H1 (cell line): ENCODE measurements around the gene TADA3. TPM values are rescaled to one million over a fixed set of nuclear protein-coding genes. Genes with fewer than 3 reads are reported as not detected.

Experiments used
- CTCF ChIA-PET: fragments of 300-600 bp; sonication (Branson Sonifier 250); formaldehyde crosslinking; loops from one replicate; lab custom pipeline; 2021; ENCODE audit not compliant: partially characterized antibody; lab: Charles Lee
- POLR2A ChIA-PET: fragments of 300-600 bp; sonication (Branson Sonifier 250); formaldehyde crosslinking; loops from one replicate; lab custom pipeline; 2021; ENCODE audit warnings: inconsistent platforms; ENCODE audit not compliant: partially characterized antibody; lab: Charles Lee
- DNase-seq, 2 experiments: peaks; one replicate each; pipeline versions ENCODE4 v3.0.0 to v3.0.0-alpha.2; 2010 to 2022; ENCODE audit warnings: low spot score in 2 of 2, low read depth in 1 of 2, mixed read lengths in 1 of 2
- FAIRE-seq: peaks from 2 replicates; lab custom pipeline; 2011; peaks lifted over from hg19 to GRCh38; lab: Jason Lieb, UNC
- H2AFZ ChIP-seq: 2 replicates; pipeline ENCODE4 v1.8.1; 2012; ENCODE audit warnings: low read length, inconsistent platforms
- H2AK5ac ChIP-seq: 2 replicates; pipeline ENCODE4 v1.6.1; 2013; ENCODE audit warnings: low read depth, low read length
- H2BK120ac ChIP-seq: replicated peaks from 2 replicates; pipeline ENCODE3; 2013; ENCODE audit warnings: low read depth, low read length, inconsistent platforms
- H2BK12ac ChIP-seq: 2 replicates; pipeline ENCODE4 v1.6.1; 2013; ENCODE audit warnings: low read depth, low read length
- H2BK15ac ChIP-seq: 2 replicates; pipeline ENCODE4 v1.6.1; 2013; ENCODE audit warnings: low read length
- H2BK20ac ChIP-seq: 2 replicates; pipeline ENCODE4 v1.6.1; 2013; ENCODE audit warnings: low read length
- H2BK5ac ChIP-seq: 2 replicates; pipeline ENCODE4 v1.6.1; 2013; ENCODE audit warnings: low read depth, low read length
- H3K14ac ChIP-seq: 2 replicates; pipeline ENCODE4 v1.6.1; 2013; ENCODE audit warnings: inconsistent platforms; ENCODE audit not compliant: insufficient read length
- H3K18ac ChIP-seq: 2 replicates; pipeline ENCODE4 v1.6.1; 2013; ENCODE audit warnings: low read length; ENCODE audit errors: extremely low read depth
- H3K23ac ChIP-seq: 2 replicates; pipeline ENCODE4 v1.6.1; 2013; ENCODE audit warnings: inconsistent platforms; ENCODE audit not compliant: insufficient read length
- H3K23me2 ChIP-seq: 2 replicates; pipeline ENCODE4 v1.6.1; 2013; ENCODE audit warnings: low read depth, low read length
- H3K27ac ChIP-seq: 2 replicates; pipeline ENCODE4 v1.6.1; 2011; ENCODE audit warnings: low read depth, low read length, inconsistent platforms
- H3K27me3 ChIP-seq, 4 experiments: replicated peaks in 1 of 4; 1 replicate in 1 of 4; 2 replicates in 3 of 4; pipeline versions ENCODE4 v1.6.1 to v1.8.1; 2011 to 2013; ENCODE audit warnings: low read length in 3 of 4, mild to moderate bottlenecking in 3 of 4, inconsistent platforms in 2 of 4, mixed read lengths in 2 of 4, moderate library complexity in 1 of 4; ENCODE audit not compliant: control insufficient read depth in 3 of 4, insufficient read depth in 3 of 4; ENCODE audit errors: extremely low read depth in 1 of 4
- H3K36me3 ChIP-seq, 4 experiments: 2 replicates each; pipeline versions ENCODE4 v1.6.1 to v1.8.1; 2011 to 2013; ENCODE audit warnings: mild to moderate bottlenecking in 4 of 4, low read length in 3 of 4, moderate library complexity in 2 of 4, control low read depth in 1 of 4, inconsistent platforms in 1 of 4; ENCODE audit not compliant: insufficient read depth in 4 of 4, control insufficient read depth in 2 of 4
- H3K4ac ChIP-seq: replicated peaks from 2 replicates; pipeline ENCODE3; 2013; ENCODE audit warnings: low read length, low read depth, mixed read lengths, inconsistent platforms; ENCODE audit not compliant: insufficient read length
- H3K4me1 ChIP-seq, 4 experiments: replicated peaks in 1 of 4; 1 replicate in 1 of 4; 2 replicates in 3 of 4; pipeline versions ENCODE4 v1.6.1 to v1.8.1; 2011 to 2013; ENCODE audit warnings: low read length in 3 of 4, inconsistent platforms in 2 of 4, mixed read lengths in 1 of 4; ENCODE audit not compliant: insufficient read depth in 4 of 4, control insufficient read depth in 3 of 4
- H3K4me2 ChIP-seq, 2 experiments: 2 replicates each; pipeline versions ENCODE4 v1.6.1 to v1.8.1; 2011 to 2013; ENCODE audit warnings: low read depth in 2 of 2, low read length in 2 of 2, control low read depth in 1 of 2, inconsistent platforms in 1 of 2, mild to moderate bottlenecking in 1 of 2; ENCODE audit not compliant: insufficient read depth in 1 of 2
- H3K4me3 ChIP-seq, 4 experiments: fragments of 200-600, 300-600 bp in 1 of 4; sonication (generic), shearing (Covaris generic), sonication (Bioruptor Twin) in 1 of 4; 2 replicates each; pipeline versions ENCODE4 v1.5.1 to v1.8.1; 2011 to 2016; ENCODE audit warnings: low read length in 4 of 4, low read depth in 3 of 4, control low read depth in 2 of 4, inconsistent platforms in 2 of 4, mild to moderate bottlenecking in 2 of 4, mixed read lengths in 1 of 4, moderate library complexity in 1 of 4; ENCODE audit not compliant: insufficient read depth in 2 of 4; ENCODE audit errors: extremely low read depth in 1 of 4
- H3K56ac ChIP-seq: replicated peaks from 2 replicates; pipeline ENCODE3; 2013; ENCODE audit warnings: low read depth, mild to moderate bottlenecking, mixed read lengths, low read length, inconsistent platforms; ENCODE audit not compliant: insufficient read length
- H3K79me1 ChIP-seq: 2 replicates; pipeline ENCODE4 v1.6.1; 2013; ENCODE audit warnings: low read depth, low read length, control low read depth
- H3K79me2 ChIP-seq, 2 experiments: 2 replicates each; pipeline versions ENCODE4 v1.6.1 to v1.8.1; 2012 to 2013; ENCODE audit warnings: low read length in 2 of 2, mild to moderate bottlenecking in 2 of 2, inconsistent platforms in 1 of 2; ENCODE audit not compliant: insufficient read depth in 2 of 2, control insufficient read depth in 1 of 2
- H3K9ac ChIP-seq, 4 experiments: replicated peaks in 1 of 4; 1 replicate in 1 of 4; 2 replicates in 3 of 4; pipeline versions ENCODE4 v1.6.1 to v1.8.1; 2011 to 2013; ENCODE audit warnings: low read depth in 3 of 4, low read length in 3 of 4, control low read depth in 2 of 4, mild to moderate bottlenecking in 2 of 4, moderate library complexity in 2 of 4, inconsistent platforms in 1 of 4; ENCODE audit errors: extremely low read depth in 1 of 4
- H3K9me3 ChIP-seq, 2 experiments: 2 replicates each; pipeline versions ENCODE4 v1.6.1 to v1.8.1; 2012 to 2013; ENCODE audit warnings: mild to moderate bottlenecking in 2 of 2, moderate library complexity in 2 of 2, control low read depth in 1 of 2, inconsistent platforms in 1 of 2, low read depth in 1 of 2, low read length in 1 of 2, mixed read lengths in 1 of 2; ENCODE audit not compliant: insufficient read depth in 2 of 2
- H4K20me1 ChIP-seq, 2 experiments: replicated peaks in 1 of 2; 2 replicates each; pipeline versions ENCODE3 to v1.8.1; 2011 to 2013; ENCODE audit warnings: inconsistent platforms in 2 of 2, low read length in 2 of 2, mild to moderate bottlenecking in 1 of 2; ENCODE audit not compliant: insufficient read depth in 2 of 2, control insufficient read depth in 1 of 2
- H4K5ac ChIP-seq: 2 replicates; pipeline ENCODE4 v1.6.1; 2013; ENCODE audit warnings: low read length, low read depth, mixed read lengths, inconsistent platforms; ENCODE audit not compliant: insufficient read length
- H4K8ac ChIP-seq: 2 replicates; pipeline ENCODE4 v1.8.0; 2013; ENCODE audit warnings: mild to moderate bottlenecking, moderate library complexity, low read length, inconsistent platforms; ENCODE audit not compliant: insufficient read depth; ENCODE audit errors: extremely low read depth
- H4K91ac ChIP-seq: replicated peaks from 2 replicates; pipeline ENCODE3; 2013; ENCODE audit warnings: low read length, mixed read lengths, inconsistent platforms; ENCODE audit not compliant: insufficient read length
- BCL11A ChIP-seq, 2 experiments: IDR thresholded peaks; one replicate each; pipeline ENCODE4 v1.6.1; 2011; ENCODE audit warnings: low read depth in 2 of 2, low read length in 2 of 2, mild to moderate bottlenecking in 2 of 2
- BRCA1 ChIP-seq: IDR thresholded peaks from 2 replicates; pipeline ENCODE4 v1.6.1; 2012; ENCODE audit warnings: low read depth, low read length, improper control_type of control experiment
- CHD1 ChIP-seq: IDR thresholded peaks from 2 replicates; pipeline ENCODE4 v1.6.1; 2012; ENCODE audit warnings: low read depth, low read length, improper control_type of control experiment
- EP300 ChIP-seq, 2 experiments: IDR thresholded peaks; 1 replicate in 1 of 2; 2 replicates in 1 of 2; pipeline ENCODE4 v1.6.1; 2011 to 2012; ENCODE audit warnings: low read depth in 2 of 2, low read length in 2 of 2, mild to moderate bottlenecking in 2 of 2, borderline replicate concordance in 1 of 2, inconsistent platforms in 1 of 2, moderate library complexity in 1 of 2
- FOSL1 ChIP-seq: IDR thresholded peaks from 2 replicates; pipeline ENCODE4 v1.6.1; 2011; ENCODE audit warnings: mild to moderate bottlenecking, low read depth, low read length, moderate library complexity; ENCODE audit not compliant: insufficient read depth
- POU5F1 ChIP-seq: IDR thresholded peaks from 2 replicates; pipeline ENCODE4 v1.6.1; 2011; ENCODE audit warnings: low read depth, mild to moderate bottlenecking, low read length, moderate library complexity
- RAD21 ChIP-seq, 2 experiments: IDR thresholded peaks in 1 of 2; conservative IDR thresholded peaks in 1 of 2; 2 replicates each; pipeline ENCODE4 v1.6.1; 2011; ENCODE audit warnings: low read depth in 2 of 2, low read length in 2 of 2, improper control_type of control experiment in 1 of 2, inconsistent platforms in 1 of 2, mild to moderate bottlenecking in 1 of 2, moderate library complexity in 1 of 2
- RXRA ChIP-seq: IDR thresholded peaks from 2 replicates; pipeline ENCODE4 v1.6.1; 2011; ENCODE audit warnings: low read depth, mild to moderate bottlenecking, low read length, moderate library complexity; ENCODE audit not compliant: insufficient read depth
- SAP30 ChIP-seq: fragments of 300-600 bp; sonication (generic); IDR thresholded peaks from 2 replicates; pipeline ENCODE4 v1.7.1; 2012; ENCODE audit warnings: low read length, moderate library complexity, mild to moderate bottlenecking, inconsistent platforms; ENCODE audit not compliant: insufficient read depth, insufficient replicate concordance
- SP2 ChIP-seq: IDR thresholded peaks from 2 replicates; pipeline ENCODE4 v1.6.1; 2012; ENCODE audit warnings: mild to moderate bottlenecking, low read length, inconsistent platforms
- SP4 ChIP-seq: IDR thresholded peaks from 2 replicates; pipeline ENCODE4 v1.6.1; 2012; ENCODE audit warnings: low read length, inconsistent platforms
- TAF1 ChIP-seq: IDR thresholded peaks from 2 replicates; pipeline ENCODE4 v1.6.1; 2011; ENCODE audit warnings: mild to moderate bottlenecking, low read depth, low read length
- TEAD4 ChIP-seq: IDR thresholded peaks from 2 replicates; pipeline ENCODE4 v1.6.1; 2012; ENCODE audit warnings: low read depth, low read length, inconsistent platforms, mixed read lengths
- WGBS, 2 experiments: shearing (Covaris generic) in 1 of 2; methylation state at CpG; one replicate each; pipeline versions ENCODE4 v1.1.6 to v1.1.7; 2013 to 2015; ENCODE audit warnings: low lambda C conversion rate in 2 of 2, mixed read lengths in 2 of 2, inconsistent platforms in 1 of 2, low coverage in 1 of 2, missing lambda C conversion rate in 1 of 2; ENCODE audit not compliant: insufficient replicate concordance in 2 of 2, insufficient coverage in 1 of 2, insufficient read length in 1 of 2; ENCODE audit errors: extremely low coverage in 1 of 2, missing lambda C conversion rate in 1 of 2; 5-methylcytosine and 5-hydroxymethylcytosine counted together
- polyA plus RNA-seq, 7 experiments: library from polyadenylated mRNA; depleted of rRNA in 3 of 7; stranded (reverse) in 5 of 7; unstranded in 2 of 7; fragments of >200 nt in 5 of 7; fragments of 200-250 nt in 2 of 7; gene quantifications; 1 replicate in 5 of 7; 2 replicates in 1 of 7; 4 replicates in 1 of 7; pipeline versions ENCODE4 v1.2.1 to v1.2.3, GENCODE V29; 2011 to 2013; ENCODE audit warnings: missing spikeins in 2 of 7, mixed read lengths in 2 of 7
- total RNA-seq: library from RNA; stranded (reverse); fragmentation: NEBNext Ultra II Directional; extraction: Animal tissue kit (Norgen Biotek cat#: 25700); gene quantifications from 2 replicates; pipeline ENCODE4 v1.2.1, GENCODE V29; 2021

The TADA3 gene
- total and polyA plus RNA-seq, 2 of the 8 experiments (the other 6 are each of a cell fraction or from before 2014, with no cell fraction given): 43.4 to 50.3 TPM

DNA sequence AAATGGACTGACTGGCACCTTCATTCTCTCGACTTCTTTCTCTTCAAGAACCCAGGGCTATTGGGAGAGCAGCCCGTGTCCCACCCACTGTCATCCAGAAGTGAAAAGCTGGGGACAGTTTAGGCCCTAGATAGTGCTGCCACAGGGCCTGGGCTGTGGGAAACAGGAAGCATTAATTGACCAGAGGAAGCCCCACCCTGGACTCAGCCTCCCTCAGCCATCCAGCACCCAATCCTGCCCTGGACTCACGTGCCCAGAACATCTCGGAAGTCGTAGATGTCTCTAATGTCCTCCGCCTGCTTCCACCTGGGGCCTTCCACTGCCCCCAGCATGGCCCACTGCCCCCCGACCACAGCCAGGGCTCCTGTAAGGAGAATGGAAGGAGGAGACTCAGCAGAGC, 24.9 kb downstream of the TADA3 start:
- Histone ChIP-seq H3K4me3 (no peak overlapping the region), H2AFZ (no peak overlapping the region), H3K27me3 (peaks cover 1 to 24% (median 19%) of the 10 kb centered on the region in 4 experiments; a peak in 5 of 7 replicates), H3K4me2 (no peak overlapping the region), H2BK15ac (no peak overlapping the region), H3K23me2 (peaks cover 7% of the 10 kb centered on the region), H2BK12ac (no peak overlapping the region), H4K20me1 (peaks cover 0 to 7% of the 10 kb centered on the region in 2 experiments), H3K4me1 (peaks cover 0 to 10% (median 2%) of the 10 kb centered on the region in 4 experiments; a peak in 1 of 7 replicates), H3K18ac (no peak overlapping the region), H3K23ac (no peak overlapping the region), H3K9ac (no peak overlapping the region), H3K4ac (no peak overlapping the region), H3K14ac (no peak overlapping the region), H2BK120ac (no peak overlapping the region), H3K79me1 (no peaks in the 10 kb centered on the region), H3K36me3 (no peaks in the 10 kb centered on the region; a peak in 2 of 8 replicates), H4K5ac (no peak overlapping the region), H2BK5ac (no peak overlapping the region), H2BK20ac (no peak overlapping the region), H2AK5ac (no peak overlapping the region), H3K56ac (no peak overlapping the region), H4K91ac (no peak overlapping the region), H3K27ac (no peak overlapping the region), H3K79me2 (no peaks in the 10 kb centered on the region), H4K8ac (no peak overlapping the region), H3K9me3 (no peaks in the 10 kb centered on the region)
- 81% methylated on average over 7 of the region's 7 CpGs; no CpG with 5 or more reads in 1 of the 2 experiments for WGBS, 2 experiments
- FAIRE-seq (no peak), DNase-seq (no peak)
- CTCF ChIA-PET: interaction anchor here (0.6 kb wide), 1 partner anchor 487 kb away, joined by 3 read pairs; no protein-coding TSS in a partner anchor
- POLR2A ChIA-PET: interaction anchor here (1.1 to 5.2 kb wide), 2 partner anchors 11 to 16 kb away, joined by 4 to 43 read pairs; partner anchors contain the start of gene OGG1
- TF ChIP-seq FOSL1 (no peak), SP4 (no peak), EP300 (IDR thresholded peaks at IDR 0.05; ENCODE audit: borderline replicate concordance in 1 of 2, low read depth in 2 of 2, low read length in 2 of 2) (no peak), TEAD4 (no peak), SAP30 (no peak), POU5F1 (no peak), BRCA1 (no peak), TAF1 (no peak), BCL11A (IDR thresholded peaks at IDR 0.05; ENCODE audit: low read depth in 2 of 2, low read length in 2 of 2) (no peak), RXRA (no peak), SP2 (no peak), RAD21 (IDR thresholded peaks at IDR 0.05 in 1 of 2, conservative IDR thresholded peaks at IDR 0.05 in 1 of 2; ENCODE audit: low read depth in 2 of 2, low read length in 2 of 2) (no peak), CHD1 (no peak)
